HEK293 (cell line): ENCODE data around the gene LBH.

ENCODE experiments used
- CTCF ChIP-seq: fragments of 450-650 bp; formaldehyde crosslinking; IDR thresholded peaks from 2 replicates; pipeline ENCODE4 v1.5.1; 2016; ENCODE audit warnings: missing biosample characterization, missing genetic modification characterization
- PBX3 ChIP-seq: sonication (generic); formaldehyde crosslinking; IDR thresholded peaks from 2 replicates; pipeline ENCODE4 v1.8.1; 2022; ENCODE audit warnings: mild to moderate bottlenecking, moderate library complexity, missing genetic modification reagents
- YY1 ChIP-seq: fragments of 450-650 bp; formaldehyde crosslinking; IDR thresholded peaks from 2 replicates; pipeline ENCODE4 v1.5.1; 2018; ENCODE audit warnings: missing biosample characterization, missing genetic modification characterization
- ZNF555 ChIP-seq: fragments of 450-650 bp; formaldehyde crosslinking; conservative IDR thresholded peaks from 2 replicates; pipeline ENCODE4 v1.5.1; 2017; ENCODE audit warnings: missing biosample characterization, mild to moderate bottlenecking, missing genetic modification characterization, inconsistent platforms
- TF ChIP-seq, protein P1 (sequence below): fragments of 450-650 bp; formaldehyde crosslinking; IDR thresholded peaks from 2 replicates; pipeline ENCODE4 v1.5.1; 2016; ENCODE audit warnings: missing biosample characterization, missing genetic modification characterization
- TF ChIP-seq, protein P2 (sequence below): fragments of 450-650 bp; formaldehyde crosslinking; IDR thresholded peaks from 2 replicates; pipeline ENCODE4 v1.5.1; 2016; ENCODE audit warnings: missing biosample characterization, missing genetic modification characterization

GRCh38 chr2:30287857-30288513, 56.7 kb downstream of the LBH start:
- TF ChIP-seq, protein P1, sequence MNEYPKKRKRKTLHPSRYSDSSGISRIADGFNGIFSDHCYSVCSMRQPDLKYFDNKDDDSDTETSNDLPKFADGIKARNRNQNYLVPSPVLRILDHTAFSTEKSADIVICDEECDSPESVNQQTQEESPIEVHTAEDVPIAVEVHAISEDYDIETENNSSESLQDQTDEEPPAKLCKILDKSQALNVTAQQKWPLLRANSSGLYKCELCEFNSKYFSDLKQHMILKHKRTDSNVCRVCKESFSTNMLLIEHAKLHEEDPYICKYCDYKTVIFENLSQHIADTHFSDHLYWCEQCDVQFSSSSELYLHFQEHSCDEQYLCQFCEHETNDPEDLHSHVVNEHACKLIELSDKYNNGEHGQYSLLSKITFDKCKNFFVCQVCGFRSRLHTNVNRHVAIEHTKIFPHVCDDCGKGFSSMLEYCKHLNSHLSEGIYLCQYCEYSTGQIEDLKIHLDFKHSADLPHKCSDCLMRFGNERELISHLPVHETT (tag by site-specific recombination) = no peak
- TF ChIP-seq, protein P2, sequence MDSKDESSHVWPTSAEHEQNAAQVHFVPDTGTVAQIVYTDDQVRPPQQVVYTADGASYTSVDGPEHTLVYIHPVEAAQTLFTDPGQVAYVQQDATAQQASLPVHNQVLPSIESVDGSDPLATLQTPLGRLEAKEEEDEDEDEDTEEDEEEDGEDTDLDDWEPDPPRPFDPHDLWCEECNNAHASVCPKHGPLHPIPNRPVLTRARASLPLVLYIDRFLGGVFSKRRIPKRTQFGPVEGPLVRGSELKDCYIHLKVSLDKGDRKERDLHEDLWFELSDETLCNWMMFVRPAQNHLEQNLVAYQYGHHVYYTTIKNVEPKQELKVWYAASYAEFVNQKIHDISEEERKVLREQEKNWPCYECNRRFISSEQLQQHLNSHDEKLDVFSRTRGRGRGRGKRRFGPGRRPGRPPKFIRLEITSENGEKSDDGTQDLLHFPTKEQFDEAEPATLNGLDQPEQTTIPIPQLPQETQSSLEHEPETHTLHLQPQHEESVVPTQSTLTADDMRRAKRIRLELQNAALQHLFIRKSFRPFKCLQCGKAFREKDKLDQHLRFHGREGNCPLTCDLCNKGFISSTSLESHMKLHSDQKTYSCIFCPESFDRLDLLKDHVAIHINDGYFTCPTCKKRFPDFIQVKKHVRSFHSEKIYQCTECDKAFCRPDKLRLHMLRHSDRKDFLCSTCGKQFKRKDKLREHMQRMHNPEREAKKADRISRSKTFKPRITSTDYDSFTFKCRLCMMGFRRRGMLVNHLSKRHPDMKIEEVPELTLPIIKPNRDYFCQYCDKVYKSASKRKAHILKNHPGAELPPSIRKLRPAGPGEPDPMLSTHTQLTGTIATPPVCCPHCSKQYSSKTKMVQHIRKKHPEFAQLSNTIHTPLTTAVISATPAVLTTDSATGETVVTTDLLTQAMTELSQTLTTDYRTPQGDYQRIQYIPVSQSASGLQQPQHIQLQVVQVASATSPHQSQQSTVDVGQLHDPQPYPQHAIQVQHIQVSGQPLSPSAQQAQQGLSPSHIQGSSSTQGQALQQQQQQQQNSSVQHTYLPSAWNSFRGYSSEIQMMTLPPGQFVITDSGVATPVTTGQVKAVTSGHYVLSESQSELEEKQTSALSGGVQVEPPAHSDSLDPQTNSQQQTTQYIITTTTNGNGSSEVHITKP = no peak
- TF ChIP-seq PBX3 (CRISPR knock-in tag) = no peak
- no peak for TF ChIP-seq CTCF (tag by site-specific recombination)
- TF ChIP-seq ZNF555 (tag by site-specific recombination) = no peak
- no peak for TF ChIP-seq YY1 (tag by site-specific recombination)
